ENCODE measurements around the gene SST. TPM values are rescaled to one million over a fixed set of nuclear protein-coding genes. Genes with fewer than 3 reads are reported as not detected.

The SST gene
- polyA plus RNA-seq, 1 donor from 2014 or later = 9.7 TPM

DNA sequence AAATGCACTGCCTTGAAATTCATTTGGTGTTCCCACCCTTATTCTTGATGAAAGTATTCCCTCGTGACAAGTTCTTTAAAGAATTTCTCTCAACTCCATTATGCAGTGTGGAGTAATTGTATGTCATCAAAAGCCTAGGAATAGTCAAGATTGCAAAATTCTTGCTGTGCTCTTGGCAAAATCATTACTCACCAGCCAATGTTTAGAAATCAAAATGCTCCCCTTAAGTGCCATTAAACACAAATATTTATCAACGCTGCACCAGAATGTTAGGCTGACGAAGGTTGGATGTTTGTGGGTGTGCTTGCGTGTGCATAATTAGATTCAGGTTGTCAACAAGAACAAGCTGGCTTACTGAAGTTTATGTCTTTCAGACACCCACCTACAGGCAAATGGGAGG is 40.5 kb downstream of the SST start:
- Histone ChIP-seq H3K4me3 (ENCODE audit: low read length) (no peak overlapping the region), H3K27ac (ENCODE audit: low read length) (no peak overlapping the region), H3K9ac (ENCODE audit: low read length) (no peak overlapping the region), H3K9me3 (ENCODE audit: low read length) (peaks cover 7% of the 10 kb centered on the region), H3K4me2 (ENCODE audit: low read length) (no peak overlapping the region), H3K79me2 (replicated peaks; ENCODE audit: insufficient read depth, low read length) (no peaks in the 10 kb centered on the region), H3K27me3 (ENCODE audit: insufficient read depth, low read depth, low read length) (peaks cover 5% of the 10 kb centered on the region), H3K9me2 (ENCODE audit: insufficient read depth, low read length) (no peaks in the 10 kb centered on the region), H3K36me3 (ENCODE audit: insufficient read depth, low read length) (no peaks in the 10 kb centered on the region), H4K20me1 (ENCODE audit: insufficient read depth) (no peaks in the 10 kb centered on the region), H2AFZ (ENCODE audit: low read depth, low read length) (no peak overlapping the region), H3F3A (ENCODE audit: insufficient read depth, low read length, poor library complexity, severe bottlenecking) (no peaks in the 10 kb centered on the region)
- TF ChIP-seq REST (IDR thresholded peaks at IDR 0.05; ENCODE audit: borderline replicate concordance) = no peak
- TF ChIP-seq MXI1 (conservative IDR thresholded peaks at IDR 0.05; ENCODE audit: poor library complexity, severe bottlenecking) = no peak
- no peak for TF ChIP-seq RAD21 (conservative IDR thresholded peaks at IDR 0.05)
- no peak for TF ChIP-seq POLR2AphosphoS5 (IDR thresholded peaks at IDR 0.05)
- TF ChIP-seq TAF1 (IDR thresholded peaks at IDR 0.05; ENCODE audit: low read depth) = no peak
- no peak for TF ChIP-seq EZH2 (IDR thresholded peaks at IDR 0.05; ENCODE audit: borderline replicate concordance, insufficient read depth, low read length, poor library complexity, severe bottlenecking)
- no peak for TF ChIP-seq SMC3 (conservative IDR thresholded peaks at IDR 0.05; ENCODE audit: poor library complexity)
- no peak for TF ChIP-seq CTCF (IDR thresholded peaks at IDR 0.05; ENCODE audit: poor library complexity, severe bottlenecking)
- TF ChIP-seq EP300 (conservative IDR thresholded peaks at IDR 0.05; ENCODE audit: poor library complexity, severe bottlenecking) = no peak

GRCh38 chr3:187628169-187628568 is 42.0 kb downstream of the SST start:
- no peak overlapping the region for H3K4me2 ChIP-seq (ENCODE audit: low read length)
- no peaks in the 10 kb centered on the region for H3K9me2 ChIP-seq (ENCODE audit: insufficient read depth, low read length)
- no peak overlapping the region for H3K4me3 ChIP-seq (ENCODE audit: low read length)
- no peaks in the 10 kb centered on the region for H3K79me2 ChIP-seq (replicated peaks; ENCODE audit: insufficient read depth, low read length)
- no peak overlapping the region for H3K9ac ChIP-seq (ENCODE audit: low read length)
- H3K9me3 ChIP-seq (ENCODE audit: low read length) = no peaks in the 10 kb centered on the region
- H3F3A ChIP-seq (ENCODE audit: insufficient read depth, low read length, poor library complexity, severe bottlenecking) = no peaks in the 10 kb centered on the region
- no peak overlapping the region for H2AFZ ChIP-seq (ENCODE audit: low read depth, low read length)
- H3K36me3 ChIP-seq (ENCODE audit: insufficient read depth, low read length) = no peaks in the 10 kb centered on the region
- H3K27ac ChIP-seq (ENCODE audit: low read length) = no peak overlapping the region
- H4K20me1 ChIP-seq (ENCODE audit: insufficient read depth) = no peaks in the 10 kb centered on the region
- no peak for TF ChIP-seq CTCF (IDR thresholded peaks at IDR 0.05; ENCODE audit: poor library complexity, severe bottlenecking)
- peaks cover 12% of the 10 kb centered on the region for H3K27me3 ChIP-seq (ENCODE audit: insufficient read depth, low read depth, low read length)

Measured in neural cell (in vitro differentiated cells).